Panc1 (cell line): ENCODE data around the gene SPATA31D1. TPM values are rescaled to one million over a fixed set of nuclear protein-coding genes. Genes with fewer than 3 reads are reported as not detected.
"Not testable (repeated sequence)": the region's sequence is repeated elsewhere in the genome, so short reads cannot be mapped to it uniquely, and the experiment has no call there.

Experiments used
- ATAC-seq: fragments of 200-7000 bp; cut with Tn5 transposase; 2 replicates; pipeline ENCODE4 v1.9.1; 2020; ENCODE audit warnings: mild to moderate bottlenecking, moderate library complexity
- Bru-seq: library from RNA; stranded (reverse); fragments of 400-500 nt; gene quantifications from one replicate; lab custom pipeline; 2021; lab: Mats Ljungman, UMichigan
- BruChase-seq, 2 experiments: library from RNA; stranded (reverse); fragments of 400-500 nt; gene quantifications; one replicate each; lab custom pipeline; 2021; lab: Mats Ljungman, UMichigan
- BruUV-seq: library from RNA; stranded (reverse); fragments of 400-500 nt; replicated peaks from 2 replicates; lab custom pipeline; 2021; lab: Mats Ljungman, UMichigan
- CTCF ChIA-PET: fragments of 300-600 bp; sonication (Branson Sonifier 250); formaldehyde crosslinking; loops from one replicate; lab custom pipeline; 2022; ENCODE audit warnings: antibody characterized with exemption; lab: Charles Lee
- POLR2A ChIA-PET: fragments of 300-600 bp; sonication (Branson Sonifier 250); formaldehyde crosslinking; loops from one replicate; lab custom pipeline; 2022; ENCODE audit warnings: antibody characterized with exemption; lab: Charles Lee
- DNase-seq: peaks from one replicate; pipeline ENCODE4 v3.0.0-alpha.2; 2010; ENCODE audit warnings: low read depth, low spot score
- H3K27ac ChIP-seq: 2 replicates; pipeline ENCODE4 v1.5.1; 2011; ENCODE audit warnings: mild to moderate bottlenecking, low read length, inconsistent platforms
- H3K27me3 ChIP-seq: fragments of 200-500 bp; sonication (Bioruptor generic); 2 replicates; pipeline ENCODE4 v1.6.0; 2014; ENCODE audit warnings: low read length, inconsistent platforms; ENCODE audit not compliant: control insufficient read depth, insufficient read depth
- H3K36me3 ChIP-seq: fragments of 200-500 bp; sonication (Bioruptor generic); 2 replicates; pipeline ENCODE4 v1.5.1; 2014; ENCODE audit warnings: inconsistent platforms, mild to moderate bottlenecking, low read length, moderate library complexity; ENCODE audit not compliant: control insufficient read depth, insufficient read depth
- H3K4me1 ChIP-seq: 2 replicates; pipeline ENCODE4 v1.5.1; 2011; ENCODE audit warnings: inconsistent platforms, mild to moderate bottlenecking, low read length, moderate library complexity; ENCODE audit not compliant: control insufficient read depth, insufficient read depth
- H3K4me3 ChIP-seq, 2 experiments: 2 replicates each; pipeline ENCODE4 v1.5.1; 2011 to 2012; ENCODE audit warnings: low read depth in 2 of 2, low read length in 2 of 2, mild to moderate bottlenecking in 2 of 2, inconsistent platforms in 1 of 2, moderate library complexity in 1 of 2
- H3K9me3 ChIP-seq: fragments of 200-500 bp; sonication (Bioruptor generic); 2 replicates; pipeline ENCODE4 v1.5.1; 2014; ENCODE audit warnings: low read depth, mild to moderate bottlenecking, inconsistent platforms, low read length, moderate library complexity; ENCODE audit not compliant: control insufficient read depth, insufficient read depth
- POLR2AphosphoS5 ChIP-seq: IDR thresholded peaks from 2 replicates; pipeline ENCODE4 v1.6.1; 2012; ENCODE audit warnings: mild to moderate bottlenecking, low read depth, low read length, moderate library complexity
- REST ChIP-seq, 2 experiments: IDR thresholded peaks; 2 replicates each; pipeline ENCODE4 v1.6.1; 2011 to 2012; ENCODE audit warnings: low read depth in 2 of 2, control low read depth in 1 of 2, low read length in 1 of 2, mild to moderate bottlenecking in 1 of 2, moderate library complexity in 1 of 2; ENCODE audit not compliant: insufficient read depth in 1 of 2
- SIN3A ChIP-seq: IDR thresholded peaks from 2 replicates; pipeline ENCODE4 v1.6.1; 2012; ENCODE audit warnings: low read depth, mild to moderate bottlenecking, low read length, moderate library complexity, borderline replicate concordance; ENCODE audit not compliant: insufficient read depth
- in situ Hi-C: cut with HindIII; loops from 2 replicates; pipeline ENCODE4 v1.10.0; 2016; ENCODE audit warnings: low sequenced_read_pairs, low pct_unique_long_range_greater_than_20kb
- intact Hi-C: fragments of 100-400 bp; cut with micrococcal nuclease; formaldehyde crosslinking; loops from one replicate; pipeline ENCODE4 v1.10.0; 2022; ENCODE audit not compliant: unreplicated experiment
- long read RNA-seq: library from polyadenylated mRNA; unstranded; transcript quantifications from one replicate; pipeline ENCODE4 v2.0.0, GENCODE V29; 2021; ENCODE audit not compliant: unreplicated experiment
- polyA plus RNA-seq: library from polyadenylated mRNA; unstranded; fragments of >200 nt; gene quantifications from one replicate; pipeline ENCODE4 v1.2.1, GENCODE V29; 2012; ENCODE audit warnings: missing spikeins; ENCODE audit not compliant: insufficient read length
- total RNA-seq: library from RNA; stranded (reverse); gene quantifications from one replicate; pipeline ENCODE4 v1.2.1, GENCODE V29; 2021; ENCODE audit not compliant: unreplicated experiment

SPATA31D1 gene
- total RNA-seq: not detected
- not detected for polyA plus RNA-seq
- Bru-seq, nascent RNA: not detected
- not detected for BruChase-seq, experiment 1, labeled RNA remaining after a 2-hour chase
- BruChase-seq, experiment 2, labeled RNA remaining after a 6-hour chase: not detected
- long read RNA-seq: 0 reads

GRCh38 chr9:81988472-81988871 lies at the start of gene SPATA31D1:
Gene SPATA31D1, plus strand, starts transcription at chr9:81988772. Its CDS starts 47 bp downstream, at chr9:81988819.
- BruUV-seq, H3K9me3 ChIP-seq, H3K27me3 ChIP-seq, H3K36me3 ChIP-seq, in situ Hi-C loops, H3K4me3 ChIP-seq, ATAC-seq, H3K27ac ChIP-seq, CTCF ChIA-PET, DNase-seq, POLR2A ChIA-PET, H3K4me1 ChIP-seq: not testable (repeated sequence)
- intact Hi-C loops: loop anchor here (10.0 kb wide), 1 partner anchor 304 kb away; the partner anchor contains the start of gene TLE1

- ATAC-seq, DNase-seq, H3K27me3 ChIP-seq, H3K9me3 ChIP-seq, intact Hi-C loops, H3K4me1 ChIP-seq, H3K27ac ChIP-seq, in situ Hi-C loops, H3K36me3 ChIP-seq, H3K4me3 ChIP-seq, BruUV-seq, POLR2A ChIA-PET, CTCF ChIA-PET: not testable (repeated sequence)
Observed at GRCh38 chr9:81943393-81943792, 45.2 kb upstream of the SPATA31D1 start, which contains the start of gene SPATA31D3. Gene SPATA31D3, plus strand, starts transcription at chr9:81943500. Its CDS starts 86 bp downstream, at chr9:81943586.

- H3K27ac ChIP-seq, ATAC-seq, DNase-seq, H3K9me3 ChIP-seq, CTCF ChIA-PET, H3K36me3 ChIP-seq, H3K4me1 ChIP-seq, H3K4me3 ChIP-seq, POLR2A ChIA-PET, in situ Hi-C loops, intact Hi-C loops, BruUV-seq, H3K27me3 ChIP-seq: not testable (repeated sequence)
Observed at GRCh38 chr9:81948650-81949049, 39.9 kb upstream of the SPATA31D1 start.

DNA sequence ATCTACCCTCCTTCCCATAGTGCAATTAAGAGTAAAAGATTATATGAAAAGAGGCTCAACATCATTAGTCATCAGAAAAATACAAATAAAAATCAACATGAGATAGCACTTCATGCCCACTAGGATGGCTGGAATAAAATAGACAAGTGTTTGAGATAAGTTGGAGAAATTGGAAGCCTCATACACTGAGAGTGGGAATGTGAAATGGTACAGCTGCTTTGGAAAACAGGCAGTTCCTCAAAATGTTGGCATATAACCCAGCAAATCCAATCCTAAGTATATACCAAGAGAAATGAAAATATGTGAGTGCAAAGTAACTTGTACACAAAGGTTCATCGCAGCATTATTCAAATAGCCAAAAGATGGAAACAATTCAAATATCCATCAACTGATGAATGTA lies 35.5 kb upstream of the SPATA31D1 start:
- Histone ChIP-seq H3K36me3 (no peaks in the 10 kb centered on the region), H3K27me3 (no peaks in the 10 kb centered on the region), H3K4me1 (no peaks in the 10 kb centered on the region), H3K27ac (no peak overlapping the region), H3K4me3 (no peak overlapping the region), H3K9me3 (no peaks in the 10 kb centered on the region)
- ChIA-PET CTCF (no interaction called here), POLR2A (no interaction called here)
- TF ChIP-seq POLR2AphosphoS5 (no peak), REST (IDR thresholded peaks at IDR 0.05; ENCODE audit: insufficient read depth in 1 of 2, low read depth in 2 of 2, low read length in 1 of 2) (no peak), SIN3A (no peak)
- in situ Hi-C loops (no loop called here), intact Hi-C loops (no loop called here)
- BruUV-seq: no TSS peak
- DNase-seq (no peak), ATAC-seq (no peak)
